Activated CD8-positive, alpha-beta memory T cell treated with anti-CD3 and anti-CD28 coated beads for 36 hours (primary cell): ENCODE results near the gene NUDT5. TPM values are rescaled to one million over a fixed set of nuclear protein-coding genes. Genes with fewer than 3 reads are reported as not detected.
"Not testable (repeated sequence)": the region's sequence is repeated elsewhere in the genome, so short reads cannot be mapped to it uniquely, and the experiment has no call there.

Experiments
- CTCF ChIA-PET: fragments of 350-600 bp; sonication (Branson Sonifier 250); formaldehyde crosslinking; loops from one replicate; lab custom pipeline; 2021; ENCODE audit warnings: antibody characterized with exemption; lab: Charles Lee
- POLR2A ChIA-PET: fragments of 350-600 bp; sonication (Branson Sonifier 250); formaldehyde crosslinking; loops from one replicate; lab custom pipeline; 2021; ENCODE audit warnings: antibody characterized with exemption; lab: Charles Lee
- total RNA-seq, 2 experiments: library from RNA; stranded (reverse); gene quantifications; one replicate each; pipeline ENCODE4 v1.2.3, GENCODE V29; 2021

The NUDT5 gene
- 100 to 1,000 TPM; 124 to 133 TPM for total RNA-seq

DNA sequence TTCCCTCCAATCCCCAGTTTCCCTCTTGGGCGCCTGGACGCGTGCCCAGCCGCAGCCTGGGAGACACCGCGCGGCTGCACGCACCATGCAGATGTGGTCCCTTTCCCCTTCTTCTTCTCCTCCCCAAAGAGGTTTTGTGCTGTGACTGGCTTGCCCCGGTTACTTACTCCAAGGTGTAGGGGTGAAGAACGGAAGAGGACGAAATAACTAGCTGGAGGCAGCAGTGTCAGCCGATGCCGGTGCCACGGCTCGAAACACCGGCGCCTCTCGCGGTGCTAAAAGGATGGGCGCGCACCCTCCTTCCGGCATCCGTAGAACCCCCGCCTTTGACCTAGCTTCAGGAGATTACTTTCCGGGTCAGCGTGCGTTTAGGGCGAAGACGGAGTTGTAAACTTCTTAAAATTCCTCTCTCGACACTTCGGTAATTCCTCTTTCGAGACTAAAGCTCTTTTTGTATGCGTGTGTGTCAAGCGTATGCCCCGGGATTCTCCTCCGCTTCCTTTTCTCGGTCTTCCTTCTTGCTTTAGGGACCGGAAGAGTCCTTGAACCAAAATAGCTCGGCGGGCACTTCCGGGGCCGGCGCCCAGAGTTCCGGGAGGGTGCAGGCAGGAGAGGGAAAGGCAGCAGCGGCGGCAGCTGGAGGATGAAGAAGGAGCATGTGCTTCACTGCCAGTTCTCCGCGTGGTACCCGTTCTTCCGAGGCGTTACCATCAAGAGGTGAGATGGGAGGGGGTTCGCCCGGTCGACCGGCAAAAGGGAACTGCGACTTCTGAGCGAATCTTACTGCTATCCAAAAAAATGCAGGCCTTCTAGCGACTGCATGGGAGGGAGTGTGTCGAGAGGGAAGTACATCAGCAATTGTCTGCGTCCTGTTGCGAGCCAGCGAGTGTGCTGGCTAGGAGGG lies at the start of gene NUDT5, which contains the start of gene CDC123:
TSS of gene NUDT5 (minus strand) at position 289 of the 904 bp plus-strand sequence. CDS start 9,600 bp downstream, outside the sequence.
TSS of gene CDC123 (plus strand) at position 586 of the 904 bp plus-strand sequence. CDS start at position 644, 58 bp downstream.
- ChIA-PET CTCF (interaction anchor here (0.7 to 1.6 kb wide), 4 partner anchors 15 to 461 kb away, joined by 3 to 9 read pairs (median 5); no protein-coding TSS in a partner anchor), POLR2A (interaction anchor here (0.6 to 1.1 kb wide), 5 partner anchors 8 to 153 kb away, joined by 3 to 8 read pairs (median 3); partner anchors contain the start of gene UPF2)

GRCh38 chr10:12243864-12244620 lies 48.4 kb upstream of the NUDT5 start:
- ChIA-PET POLR2A (interaction anchor here (0.7 kb wide), 1 partner anchor 358 kb away, joined by 4 read pairs; no protein-coding TSS in a partner anchor), CTCF (interaction anchor here (0.7 kb wide), 1 partner anchor 8 kb away, joined by 3 read pairs; no protein-coding TSS in a partner anchor)

DNA sequence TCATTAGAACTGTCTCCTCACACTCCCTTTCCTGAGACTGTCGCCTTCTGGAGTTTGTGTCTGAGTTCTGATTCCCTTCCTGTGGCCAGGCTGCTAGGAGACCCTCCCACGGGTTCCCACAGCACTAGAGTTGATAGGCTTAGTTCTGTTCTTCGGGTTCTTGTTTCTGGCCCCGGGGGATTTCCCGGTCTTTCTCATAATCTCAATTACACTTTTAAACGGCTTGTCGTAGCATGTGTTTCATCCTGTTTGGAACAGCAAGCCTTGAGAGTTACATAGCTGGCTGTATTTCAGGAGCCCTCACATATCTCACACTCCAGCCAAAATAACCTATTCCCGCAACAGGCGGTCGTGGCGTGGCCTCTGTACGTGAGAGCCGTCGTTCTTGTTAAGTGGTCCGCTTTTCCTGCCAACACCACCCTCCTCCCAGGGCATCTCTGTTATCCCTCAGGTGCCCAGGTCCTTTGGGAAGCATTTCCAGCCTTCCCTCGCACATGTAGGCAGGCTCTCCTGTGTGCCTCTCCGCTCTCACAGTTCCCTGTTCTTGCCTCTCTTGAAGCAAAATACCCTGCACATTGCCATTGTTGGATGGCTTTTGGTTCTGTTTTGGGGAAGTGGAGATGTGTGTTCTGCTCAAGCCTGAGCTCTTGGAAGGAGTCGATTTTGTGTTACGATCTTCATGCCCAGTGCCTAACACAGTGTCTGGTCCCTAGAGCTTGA lies 46.3 kb upstream of the NUDT5 start:
- CTCF ChIA-PET = no interaction called here
- POLR2A ChIA-PET = no interaction called here

DNA sequence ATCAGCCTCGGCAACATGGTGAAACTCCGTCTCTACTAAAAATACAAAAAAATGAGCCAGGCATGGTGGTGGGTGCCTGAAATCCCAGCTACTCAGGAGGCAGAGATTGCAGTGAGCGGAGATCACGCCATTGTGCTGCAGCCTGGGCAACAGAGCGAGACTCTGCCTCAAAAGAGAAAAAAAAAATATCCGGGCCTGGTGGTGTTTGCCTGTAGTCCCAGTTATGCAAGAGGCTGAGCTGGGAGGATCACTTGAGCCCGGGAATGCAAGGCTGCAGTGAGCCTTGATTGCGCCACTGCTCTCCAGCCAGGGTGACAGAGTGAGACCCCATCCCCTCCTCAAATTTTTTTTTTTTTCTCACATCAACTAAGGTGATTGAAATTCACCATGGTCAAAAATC lies 43.1 kb upstream of the NUDT5 start:
- ChIA-PET POLR2A (no interaction called here), CTCF (interaction anchor here (1.4 kb wide), 1 partner anchor 11 kb away, joined by 4 read pairs; no protein-coding TSS in a partner anchor)

- POLR2A ChIA-PET = no interaction called here
- CTCF ChIA-PET = no interaction called here
Measured at GRCh38 chr10:12237265-12238220, 41.9 kb upstream of the NUDT5 start.

- ChIA-PET CTCF (no interaction called here), POLR2A (no interaction called here)
Measured at GRCh38 chr10:12235796-12236195, 40.1 kb upstream of the NUDT5 start.

GRCh38 chr10:12235116-12235694 lies 39.5 kb upstream of the NUDT5 start:
- ChIA-PET POLR2A (no interaction called here), CTCF (no interaction called here)

- POLR2A ChIA-PET, CTCF ChIA-PET: not testable (repeated sequence)
Measured at GRCh38 chr10:12234687-12235086, 39.0 kb upstream of the NUDT5 start.

DNA sequence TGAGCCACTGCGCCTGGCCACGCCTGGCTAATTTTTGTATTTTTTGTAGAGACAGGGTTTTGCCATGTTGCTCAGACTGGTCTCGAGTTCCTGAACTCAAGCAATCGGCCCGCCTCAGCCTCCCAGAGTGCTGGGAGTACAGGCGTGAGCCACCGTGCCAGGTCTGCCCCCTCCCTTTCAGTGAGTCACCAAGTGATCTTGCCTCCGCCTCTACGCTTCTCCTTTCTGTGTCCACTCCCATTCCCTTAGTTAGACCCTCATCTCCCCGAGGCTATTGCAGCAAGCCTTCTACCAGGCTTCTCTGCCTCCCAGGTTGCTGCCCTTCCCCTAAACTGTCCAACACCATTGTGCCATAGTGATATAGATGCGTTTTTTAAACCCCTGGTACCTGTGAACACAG lies 33.2 kb upstream of the NUDT5 start:
- ChIA-PET CTCF (no interaction called here), POLR2A (no interaction called here)

DNA sequence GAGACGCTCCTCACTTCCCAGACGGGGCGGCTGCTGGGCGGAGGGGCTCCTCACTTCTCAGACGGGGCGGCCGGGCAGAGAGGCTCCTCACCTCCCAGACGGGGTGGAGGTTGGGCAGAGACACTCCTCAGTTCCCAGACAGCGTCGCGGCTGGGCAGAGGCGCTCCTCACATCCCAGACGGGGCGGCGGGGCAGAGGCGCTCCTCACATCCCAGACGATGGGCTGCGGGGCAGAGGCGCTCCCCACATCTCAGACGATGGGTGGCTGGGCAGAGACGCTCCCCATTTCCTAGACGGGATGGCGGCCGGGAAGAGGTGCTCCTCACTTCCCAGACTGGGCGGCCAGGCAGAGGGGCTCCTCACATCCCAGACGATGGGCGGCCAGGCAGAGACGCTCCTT lies 30.7 kb upstream of the NUDT5 start:
- CTCF ChIA-PET, POLR2A ChIA-PET: not testable (repeated sequence)

- ChIA-PET POLR2A (interaction anchor here (0.7 kb wide), 1 partner anchor 390 kb away, joined by 3 read pairs; no protein-coding TSS in a partner anchor), CTCF (no interaction called here)
Measured at GRCh38 chr10:12225444-12225843, 29.8 kb upstream of the NUDT5 start.

GRCh38 chr10:12221323-12222298 lies 25.9 kb upstream of the NUDT5 start:
- CTCF ChIA-PET = no interaction called here
- POLR2A ChIA-PET = no interaction called here

DNA sequence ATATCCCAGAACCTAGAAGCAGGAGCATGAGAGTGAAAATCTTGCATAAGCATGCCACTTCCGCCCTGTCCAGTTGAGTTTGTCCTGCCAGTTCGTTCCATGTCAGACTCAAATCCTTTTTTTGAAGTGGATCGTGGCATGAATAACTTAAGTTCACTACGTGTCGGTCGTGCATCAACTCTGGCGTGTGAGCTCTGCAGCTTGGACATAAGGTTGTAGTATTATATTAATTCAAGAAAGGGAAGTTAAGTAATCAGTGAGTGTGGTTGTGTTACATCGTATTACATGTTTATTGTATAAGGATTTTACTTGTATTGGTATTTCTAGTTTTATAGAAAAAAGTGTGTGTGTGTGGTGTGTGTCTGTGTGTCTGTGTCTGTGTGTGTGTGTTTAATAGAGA lies 23.3 kb upstream of the NUDT5 start:
- ChIA-PET POLR2A (no interaction called here), CTCF (no interaction called here)

GRCh38 chr10:12214763-12215218 lies 19.1 kb upstream of the NUDT5 start:
- CTCF ChIA-PET = interaction anchor here (0.9 to 2.0 kb wide), 12 partner anchors 9 to 687 kb away, joined by 3 to 10 read pairs (median 4); no protein-coding TSS in a partner anchor
- POLR2A ChIA-PET = interaction anchor here (0.7 kb wide), 1 partner anchor 20 kb away, joined by 3 read pairs; no protein-coding TSS in a partner anchor

GRCh38 chr10:12214093-12214492 lies 18.4 kb upstream of the NUDT5 start:
- ChIA-PET CTCF (interaction anchor here (1.1 to 2.0 kb wide), 9 partner anchors 10 to 663 kb away, joined by 3 to 10 read pairs (median 4); no protein-coding TSS in a partner anchor), POLR2A (interaction anchor here (0.6 kb wide), 1 partner anchor 14 kb away, joined by 4 read pairs; no protein-coding TSS in a partner anchor)

DNA sequence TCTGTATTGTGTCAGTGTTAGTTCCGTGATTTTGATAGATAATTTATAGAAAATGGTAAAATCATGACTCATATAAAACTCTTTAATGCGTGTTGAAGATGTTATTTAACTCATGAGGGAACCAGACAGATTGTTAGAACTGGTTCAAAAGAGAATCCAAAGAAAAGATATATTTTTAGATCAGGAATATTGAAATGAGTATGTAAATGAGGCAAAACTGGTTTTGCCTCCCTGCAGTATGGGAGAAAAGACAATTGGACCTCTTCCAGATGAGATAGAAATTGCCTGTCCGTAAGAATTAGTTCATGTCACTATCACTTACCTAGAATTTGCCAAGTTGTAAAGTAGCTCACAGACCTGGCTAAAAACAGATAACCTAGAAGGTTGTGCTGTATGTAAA lies 17.9 kb upstream of the NUDT5 start:
- POLR2A ChIA-PET = no interaction called here
- CTCF ChIA-PET = interaction anchor here (1.1 to 1.6 kb wide), 2 partner anchors 13 to 569 kb away, joined by 3 to 10 read pairs; no protein-coding TSS in a partner anchor
